Measurements from ENCODE around the gene ELFN1.
A peak's percentile ranks its signal among the peaks of the same experiment; 100 is the strongest.

ELFN1 gene

GRCh38 chr7:1704811-1705738, 35.0 kb downstream of the ELFN1 start:
- DNase-seq = no peak
- no peak for TF ChIP-seq GATA1 (IDR thresholded peaks at IDR 0.05; ENCODE audit: low read depth, low read length)
- TF ChIP-seq POLR2A (IDR thresholded peaks at IDR 0.05; ENCODE audit: low read length) = no peak

GRCh38 chr7:1705856-1706255, 35.8 kb downstream of the ELFN1 start:
- DNase-seq = no peak

GRCh38 chr7:1706381-1706720, 36.3 kb downstream of the ELFN1 start:
- TF ChIP-seq GATA1 (IDR thresholded peaks at IDR 0.05; ENCODE audit: low read depth, low read length) = no peak
- TF ChIP-seq POLR2A (IDR thresholded peaks at IDR 0.05; ENCODE audit: low read length) = no peak
- DNase-seq = no peak

More at GRCh38 chr7:1705856-1706255, 35.8 kb downstream of the ELFN1 start:
- TF ChIP-seq POLR2A (IDR thresholded peaks at IDR 0.05; ENCODE audit: low read length) (no peak), GATA1 (IDR thresholded peaks at IDR 0.05; ENCODE audit: low read depth, low read length) (no peak)

- DNase-seq = no peak
- TF ChIP-seq POLR2A (IDR thresholded peaks at IDR 0.05; ENCODE audit: low read length) (no peak), GATA1 (IDR thresholded peaks at IDR 0.05; ENCODE audit: low read depth, low read length) (no peak)
Measured at GRCh38 chr7:1706721-1707613, 36.9 kb downstream of the ELFN1 start.

- no peak for DNase-seq
- no peak for TF ChIP-seq GATA1 (IDR thresholded peaks at IDR 0.05; ENCODE audit: low read depth, low read length)
- TF ChIP-seq POLR2A (IDR thresholded peaks at IDR 0.05; ENCODE audit: low read length) = no peak
Measured at GRCh38 chr7:1707756-1708595, 37.9 kb downstream of the ELFN1 start.

GRCh38 chr7:1708596-1709251, 38.6 kb downstream of the ELFN1 start:
- DNase-seq = no peak

GRCh38 chr7:1709281-1709680, 39.2 kb downstream of the ELFN1 start:
- DNase-seq = no peak
- TF ChIP-seq POLR2A (IDR thresholded peaks at IDR 0.05; ENCODE audit: low read length) (no peak), GATA1 (IDR thresholded peaks at IDR 0.05; ENCODE audit: low read depth, low read length) (no peak)

More at GRCh38 chr7:1708596-1709251, 38.6 kb downstream of the ELFN1 start:
- no peak for TF ChIP-seq POLR2A (IDR thresholded peaks at IDR 0.05; ENCODE audit: low read length)
- TF ChIP-seq GATA1 (IDR thresholded peaks at IDR 0.05; ENCODE audit: low read depth, low read length) = no peak

- DNase-seq = peak; percentile 28 to 29
- TF ChIP-seq GATA1 (IDR thresholded peaks at IDR 0.05; ENCODE audit: low read depth, low read length) (no peak), POLR2A (IDR thresholded peaks at IDR 0.05; ENCODE audit: low read length) (no peak)
Measured at GRCh38 chr7:1709900-1710299, 39.8 kb downstream of the ELFN1 start.

- TF ChIP-seq POLR2A (IDR thresholded peaks at IDR 0.05; ENCODE audit: low read length) = no peak
- no peak for TF ChIP-seq GATA1 (IDR thresholded peaks at IDR 0.05; ENCODE audit: low read depth, low read length)
- DNase-seq = no peak
Measured at GRCh38 chr7:1710936-1711335, 40.9 kb downstream of the ELFN1 start.

GRCh38 chr7:1712907-1713501, 42.9 kb downstream of the ELFN1 start:
- DNase-seq = no peak
- TF ChIP-seq GATA1 (IDR thresholded peaks at IDR 0.05; ENCODE audit: low read depth, low read length) (no peak), POLR2A (IDR thresholded peaks at IDR 0.05; ENCODE audit: low read length) (no peak)

- TF ChIP-seq GATA1 (IDR thresholded peaks at IDR 0.05; ENCODE audit: low read depth, low read length) (no peak), POLR2A (IDR thresholded peaks at IDR 0.05; ENCODE audit: low read length) (no peak)
- DNase-seq = no peak
Measured at GRCh38 chr7:1713502-1714484, 43.7 kb downstream of the ELFN1 start.
